Right atrium auricular region (tissue), 2 donors: ENCODE results near the gene ECEL1. TPM values are rescaled to one million over a fixed set of nuclear protein-coding genes. Genes with fewer than 3 reads are reported as not detected.
A peak's percentile ranks its signal among the peaks of the same experiment; 100 is the strongest.
"Not testable (repeated sequence)": the region's sequence is repeated elsewhere in the genome, so short reads cannot be mapped to it uniquely, and the experiment has no call there.

Experiments
- DNase-seq: peaks from one replicate; pipeline ENCODE4 v3.0.0-alpha.2; 2019; ENCODE audit warnings: low spot score
- H3K27ac ChIP-seq, 2 donors: fragments of 200-600 bp; sonication (generic); 1 replicate in 1 of 2; 2 replicates in 1 of 2; pipeline ENCODE4 v1.5.1; 2016 to 2019
- H3K27me3 ChIP-seq, 2 donors: fragments of 200-600 bp; sonication (generic); one replicate each; pipeline versions ENCODE4 v1.5.1 to v1.6.0; 2017 to 2019
- H3K36me3 ChIP-seq: fragments of 200-600 bp; sonication (generic); one replicate; pipeline ENCODE4 v1.5.1; 2016
- H3K4me1 ChIP-seq, 2 donors: fragments of 200-600 bp; sonication (generic); one replicate each; pipeline versions ENCODE4 v1.5.1 to v1.6.0; 2017 to 2019
- H3K4me3 ChIP-seq, 2 donors: fragments of 200-600 bp; sonication (generic); 1 replicate in 1 of 2; 2 replicates in 1 of 2; pipeline ENCODE4 v1.5.1; 2017 to 2019; ENCODE audit warnings: mild to moderate bottlenecking in 1 of 2, moderate library complexity in 1 of 2
- H3K9me3 ChIP-seq, 2 donors: fragments of 200-600 bp; sonication (generic); one replicate each; pipeline ENCODE4 v1.5.1; 2019
- CTCF ChIP-seq, 2 donors: fragments of 200-600 bp; sonication (generic); IDR thresholded peaks; one replicate each; pipeline ENCODE4 v1.5.1; 2019; ENCODE audit warnings: antibody characterized with exemption in 2 of 2
- total RNA-seq, 2 donors: library from RNA; depleted of rRNA; stranded (reverse); fragments of >200 nt; gene quantifications; one replicate each; pipeline ENCODE4 v1.1.0, GENCODE V29; 2016

Gene ECEL1
- total RNA-seq, 2 donors from 2014 or later, result not detected

- H3K9me3 ChIP-seq, result no peaks in the 10 kb centered on the region
- no peaks in the 10 kb centered on the region for H3K36me3 ChIP-seq
- DNase-seq, result no peak
- no peak for TF ChIP-seq CTCF (IDR thresholded peaks at IDR 0.05)
- no peaks in the 10 kb centered on the region for H3K4me1 ChIP-seq
- no peaks in the 10 kb centered on the region for H3K27me3 ChIP-seq
- H3K27ac ChIP-seq, result no peak overlapping the region
- H3K4me3 ChIP-seq, result no peak overlapping the region
Observed at GRCh38 chr2:232441147-232441651, 46.4 kb downstream of the ECEL1 start.

GRCh38 chr2:232440220-232441018 is 47.2 kb downstream of the ECEL1 start:
- not testable (repeated sequence) for H3K4me1 ChIP-seq, H3K27me3 ChIP-seq, H3K9me3 ChIP-seq, H3K4me3 ChIP-seq, H3K36me3 ChIP-seq, H3K27ac ChIP-seq
- peak; percentile 78 for DNase-seq
- peak; percentile 77 to 90 for TF ChIP-seq CTCF (IDR thresholded peaks at IDR 0.05)

- no peak for DNase-seq
- Histone ChIP-seq H3K27ac (no peak overlapping the region), H3K9me3 (no peaks in the 10 kb centered on the region), H3K4me3 (no peak overlapping the region), H3K27me3 (no peaks in the 10 kb centered on the region), H3K36me3 (no peaks in the 10 kb centered on the region), H3K4me1 (no peaks in the 10 kb centered on the region)
- peak; percentile 8 to 31 for TF ChIP-seq CTCF (IDR thresholded peaks at IDR 0.05)
Observed at GRCh38 chr2:232439758-232440135, 47.9 kb downstream of the ECEL1 start.

- H3K27ac ChIP-seq, result no peak overlapping the region
- H3K36me3 ChIP-seq, result no peaks in the 10 kb centered on the region
- peak; percentile 57 to 64 for TF ChIP-seq CTCF (IDR thresholded peaks at IDR 0.05)
- H3K4me1 ChIP-seq, result no peaks in the 10 kb centered on the region
- no peaks in the 10 kb centered on the region for H3K9me3 ChIP-seq
- no peaks in the 10 kb centered on the region for H3K27me3 ChIP-seq
- no peak for DNase-seq
- no peak overlapping the region for H3K4me3 ChIP-seq
Observed at GRCh38 chr2:232438951-232439757, 48.5 kb downstream of the ECEL1 start.

GRCh38 chr2:232438091-232438490 is 49.5 kb downstream of the ECEL1 start:
- H3K27me3 ChIP-seq, result no peaks in the 10 kb centered on the region
- H3K9me3 ChIP-seq, result no peaks in the 10 kb centered on the region
- DNase-seq, result no peak
- no peaks in the 10 kb centered on the region for H3K36me3 ChIP-seq
- no peak overlapping the region for H3K4me3 ChIP-seq
- no peak for TF ChIP-seq CTCF (IDR thresholded peaks at IDR 0.05)
- no peak overlapping the region for H3K27ac ChIP-seq
- H3K4me1 ChIP-seq, result no peaks in the 10 kb centered on the region
